Measurements from ENCODE around the gene ECHS1.
"Not testable (repeated sequence)": the region's sequence is repeated elsewhere in the genome, so short reads cannot be mapped to it uniquely, and the experiment has no call there.

ECHS1 gene

DNA sequence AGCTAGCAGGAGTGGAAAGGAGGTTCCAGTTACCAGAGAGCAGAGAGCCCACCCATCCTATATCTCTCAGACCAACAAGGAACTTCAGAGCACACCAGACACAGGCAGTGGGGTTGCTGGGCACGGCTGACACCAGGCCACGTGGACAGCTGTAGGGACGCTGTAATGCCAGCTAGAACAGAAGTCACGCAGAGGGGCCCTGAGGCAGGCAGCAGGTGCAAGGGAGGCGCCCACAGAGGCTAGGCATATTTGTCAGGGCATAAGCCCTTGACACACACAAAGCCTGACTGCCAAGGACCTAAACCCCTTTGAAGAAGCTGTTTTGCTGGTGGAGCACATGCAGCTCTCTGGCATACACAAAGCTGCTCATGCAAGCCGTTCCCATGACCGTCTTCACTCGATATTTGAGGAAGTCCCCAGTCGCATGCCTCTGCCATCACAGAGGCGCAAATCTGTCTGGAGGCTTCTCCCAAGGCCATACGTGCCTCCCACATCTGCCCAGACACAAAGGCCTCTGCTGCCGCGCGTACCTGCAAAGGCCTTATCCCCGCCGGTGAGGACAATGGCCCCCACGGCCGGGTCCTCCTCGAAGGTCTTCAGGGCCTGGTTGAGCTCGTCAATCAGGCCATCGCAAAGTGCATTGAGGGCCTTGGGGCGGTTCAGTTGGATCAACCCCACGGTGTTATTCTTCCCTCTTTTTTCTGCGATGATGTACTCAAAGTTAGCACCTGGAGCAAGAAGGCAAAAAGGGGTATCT is 2.9 kb downstream of the ECHS1 start:
- TF ChIP-seq, protein P1, sequence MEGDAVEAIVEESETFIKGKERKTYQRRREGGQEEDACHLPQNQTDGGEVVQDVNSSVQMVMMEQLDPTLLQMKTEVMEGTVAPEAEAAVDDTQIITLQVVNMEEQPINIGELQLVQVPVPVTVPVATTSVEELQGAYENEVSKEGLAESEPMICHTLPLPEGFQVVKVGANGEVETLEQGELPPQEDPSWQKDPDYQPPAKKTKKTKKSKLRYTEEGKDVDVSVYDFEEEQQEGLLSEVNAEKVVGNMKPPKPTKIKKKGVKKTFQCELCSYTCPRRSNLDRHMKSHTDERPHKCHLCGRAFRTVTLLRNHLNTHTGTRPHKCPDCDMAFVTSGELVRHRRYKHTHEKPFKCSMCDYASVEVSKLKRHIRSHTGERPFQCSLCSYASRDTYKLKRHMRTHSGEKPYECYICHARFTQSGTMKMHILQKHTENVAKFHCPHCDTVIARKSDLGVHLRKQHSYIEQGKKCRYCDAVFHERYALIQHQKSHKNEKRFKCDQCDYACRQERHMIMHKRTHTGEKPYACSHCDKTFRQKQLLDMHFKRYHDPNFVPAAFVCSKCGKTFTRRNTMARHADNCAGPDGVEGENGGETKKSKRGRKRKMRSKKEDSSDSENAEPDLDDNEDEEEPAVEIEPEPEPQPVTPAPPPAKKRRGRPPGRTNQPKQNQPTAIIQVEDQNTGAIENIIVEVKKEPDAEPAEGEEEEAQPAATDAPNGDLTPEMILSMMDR (conservative IDR thresholded peaks at IDR 0.05; ENCODE audit: control insufficient read depth, insufficient read depth, low read depth, low read length), result no peak
- no peak for DNase-seq (ENCODE audit: low read depth)
- no peak overlapping the region for H3K4me3 ChIP-seq (ENCODE audit: control insufficient read depth, low read depth, low read length)

DNA sequence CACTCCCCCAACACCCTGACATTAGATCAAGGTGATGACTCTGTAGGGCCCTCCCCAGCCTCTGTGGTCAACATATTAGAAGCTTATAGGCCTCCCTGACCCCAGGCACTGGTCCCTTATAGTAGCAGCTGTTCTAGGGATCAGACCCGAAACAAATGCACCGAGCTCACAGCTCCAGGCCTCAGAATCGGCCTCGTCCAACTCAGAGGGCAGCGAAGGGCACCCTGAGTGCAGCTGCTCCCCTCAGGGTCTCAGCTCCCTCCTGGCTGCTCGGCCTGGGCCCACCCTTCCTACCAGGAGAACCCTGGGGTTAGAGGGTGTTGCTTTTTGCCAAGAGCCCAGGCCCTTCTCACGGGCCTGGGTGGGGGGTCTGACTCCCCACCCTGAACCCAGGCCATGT is 5.0 kb downstream of the ECHS1 start:
- DNase-seq (ENCODE audit: low read depth), result no peak
- H3K4me3 ChIP-seq (ENCODE audit: control insufficient read depth, low read depth, low read length), result no peak overlapping the region
- TF ChIP-seq, protein P1 (conservative IDR thresholded peaks at IDR 0.05; ENCODE audit: control insufficient read depth, insufficient read depth, low read depth, low read length), result no peak

GRCh38 chr10:133367461-133367860 is 5.7 kb downstream of the ECHS1 start:
- H3K4me3 ChIP-seq (ENCODE audit: control insufficient read depth, low read depth, low read length); DNase-seq (ENCODE audit: low read depth): not testable (repeated sequence)

- no peak for DNase-seq (ENCODE audit: low read depth)
- TF ChIP-seq, protein P1 (conservative IDR thresholded peaks at IDR 0.05; ENCODE audit: control insufficient read depth, insufficient read depth, low read depth, low read length), result no peak
- H3K4me3 ChIP-seq (ENCODE audit: control insufficient read depth, low read depth, low read length), result no peak overlapping the region
Measured at GRCh38 chr10:133366751-133367150, 6.4 kb downstream of the ECHS1 start.

DNA sequence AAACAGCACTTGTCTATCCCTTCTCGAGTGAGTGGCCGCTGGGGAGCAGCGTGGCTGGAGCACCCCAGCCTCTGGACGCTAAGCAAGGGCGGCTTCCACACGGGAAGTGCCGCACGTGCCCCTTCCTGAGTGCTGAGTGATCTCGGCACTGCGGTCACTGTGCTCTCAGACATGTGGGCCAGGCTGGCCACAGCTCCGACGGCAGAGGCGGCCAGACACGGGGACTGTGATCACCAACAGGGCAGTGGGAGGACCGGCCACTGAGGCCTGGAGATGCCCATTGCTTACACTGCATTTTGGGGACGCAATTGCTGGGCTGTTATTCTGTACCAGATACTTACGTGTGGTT is 7.0 kb downstream of the ECHS1 start:
- DNase-seq (ENCODE audit: low read depth), result no peak
- no peak overlapping the region for H3K4me3 ChIP-seq (ENCODE audit: control insufficient read depth, low read depth, low read length)
- TF ChIP-seq, protein P1 (conservative IDR thresholded peaks at IDR 0.05; ENCODE audit: control insufficient read depth, insufficient read depth, low read depth, low read length), result no peak

GRCh38 chr10:133365461-133366129 is 7.6 kb downstream of the ECHS1 start:
- DNase-seq (ENCODE audit: low read depth), result no peak
- H3K4me3 ChIP-seq (ENCODE audit: control insufficient read depth, low read depth, low read length), result no peak overlapping the region
- TF ChIP-seq, protein P1 (conservative IDR thresholded peaks at IDR 0.05; ENCODE audit: control insufficient read depth, insufficient read depth, low read depth, low read length), result no peak

DNA sequence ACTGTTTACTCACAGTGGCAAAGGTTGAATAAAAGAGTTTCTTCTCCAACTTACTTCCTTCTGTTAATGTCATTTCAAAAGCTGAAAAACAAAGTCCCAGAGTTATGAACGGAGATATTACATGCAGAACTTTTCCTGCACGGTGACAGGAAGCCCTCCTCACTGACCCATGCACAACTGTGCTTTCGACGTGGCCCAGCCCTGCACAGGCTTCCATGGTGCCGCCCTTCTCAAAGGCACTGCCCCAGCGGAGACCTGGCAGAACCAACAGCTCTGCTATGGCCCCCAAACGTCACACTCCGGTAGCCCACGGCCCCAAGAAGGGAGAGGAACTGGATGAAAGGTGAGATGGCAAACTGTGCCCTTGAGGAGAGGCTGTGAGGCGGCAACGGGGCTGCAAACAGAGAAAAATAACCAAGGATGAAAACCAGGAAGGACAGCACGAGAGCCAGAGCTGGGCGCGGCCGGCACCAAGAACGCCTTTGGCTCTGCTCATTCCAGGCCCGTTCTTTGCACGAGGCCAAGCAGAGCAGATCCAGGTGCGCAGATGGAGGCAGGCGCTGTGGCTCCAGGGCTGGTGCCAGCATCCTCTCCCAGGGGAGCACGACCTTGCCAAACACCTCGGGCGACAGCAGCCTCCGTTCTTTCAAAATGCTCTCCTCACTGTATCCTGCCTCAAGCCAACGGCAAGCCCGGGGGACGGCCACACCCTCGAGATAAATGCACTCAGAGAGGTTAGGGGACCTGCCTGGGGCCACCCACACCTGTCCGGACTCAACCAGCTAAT is 8.3 kb downstream of the ECHS1 start:
- TF ChIP-seq, protein P1 (conservative IDR thresholded peaks at IDR 0.05; ENCODE audit: control insufficient read depth, insufficient read depth, low read depth, low read length), result no peak
- no peak for DNase-seq (ENCODE audit: low read depth)
- H3K4me3 ChIP-seq (ENCODE audit: control insufficient read depth, low read depth, low read length), result no peak overlapping the region

All from fibroblast of mammary gland (primary cell).